Right hindlimb (tissue), 1 donor: ENCODE data around the gene SNX25.
"Not testable (repeated sequence)": the region's sequence is repeated elsewhere in the genome, so short reads cannot be mapped to it uniquely, and the experiment has no call there.

ENCODE experiments used
- DNase-seq: peaks from one replicate; pipeline ENCODE4 v3.0.0-alpha.2; 2018

The SNX25 gene

GRCh38 chr4:185205073-185205472 lies 4.3 kb upstream of the SNX25 start:
- DNase-seq = not testable (repeated sequence)

DNA sequence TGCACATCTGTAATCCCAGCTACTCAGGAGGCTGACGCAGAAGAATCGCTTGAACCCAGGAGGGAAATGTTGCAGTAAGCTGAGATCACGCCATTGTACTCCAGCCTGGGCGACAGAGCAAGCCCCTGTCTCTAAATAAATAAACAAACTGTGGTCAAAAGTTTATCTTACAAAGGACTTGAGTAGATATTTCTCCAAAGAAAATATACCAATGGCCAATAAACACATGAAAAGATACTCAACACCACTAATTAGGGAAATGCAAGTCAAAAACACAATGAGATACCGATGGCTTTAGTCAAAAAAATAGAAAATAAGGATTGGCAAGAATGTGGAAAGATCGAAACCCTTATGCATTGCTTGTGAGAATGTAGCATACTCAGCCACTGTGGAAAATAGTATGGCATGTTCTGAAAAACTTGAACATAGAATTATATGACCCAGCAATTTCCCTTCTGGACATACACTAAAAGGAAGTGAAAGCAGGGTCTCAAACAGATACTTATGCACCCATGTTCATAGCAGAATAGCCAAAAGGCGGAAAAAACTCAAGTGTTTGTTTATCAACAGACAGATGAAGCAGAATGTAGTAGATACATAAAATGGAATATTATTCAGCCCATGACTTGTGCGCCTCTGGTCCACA lies 3.6 kb upstream of the SNX25 start:
- DNase-seq = no peak

DNA sequence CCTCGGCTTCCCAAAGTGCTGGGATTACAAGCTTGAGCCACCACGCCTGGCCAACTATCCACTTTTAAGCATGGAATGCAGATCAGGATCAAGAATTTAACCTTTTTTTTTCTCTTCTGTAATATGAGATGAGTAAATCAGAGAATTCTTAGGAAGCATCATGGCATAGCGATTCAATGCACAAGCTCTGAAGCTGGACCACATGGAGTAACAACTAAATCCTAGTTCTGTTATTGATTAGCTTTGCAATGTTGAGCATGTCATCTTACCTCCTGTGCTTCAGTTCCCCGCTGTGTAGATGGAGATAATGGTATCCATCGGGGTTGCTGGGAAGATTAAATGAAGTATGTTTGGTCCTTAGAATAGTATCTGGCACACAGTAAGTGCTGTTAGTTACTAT lies 1.9 kb upstream of the SNX25 start:
- DNase-seq = no peak

- not testable (repeated sequence) for DNase-seq
These were observed 379 bp downstream of the SNX25 start for GRCh38 chr4:185209852-185210101.

- peak; percentile 74 for DNase-seq
These were observed 944 bp downstream of the SNX25 start for GRCh38 chr4:185210102-185210981.

DNA sequence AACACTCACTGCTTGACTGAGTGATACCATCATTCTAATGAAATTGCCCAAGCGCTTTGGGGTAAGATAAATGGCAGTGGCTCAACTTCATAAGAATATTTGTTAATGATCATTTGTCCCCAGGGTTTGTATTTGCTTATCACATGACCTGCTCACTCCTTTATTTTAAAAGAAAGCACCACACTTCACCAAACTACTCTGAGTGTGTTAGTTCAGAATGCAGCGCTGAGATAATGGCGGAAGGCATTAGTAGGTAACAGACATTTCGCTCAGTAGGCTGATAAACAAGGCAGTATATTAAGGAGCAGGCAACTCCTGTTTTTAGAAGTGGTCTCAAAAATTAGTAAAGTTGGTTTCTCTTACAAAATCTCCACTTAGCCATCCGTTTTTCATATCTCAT lies 1.6 kb downstream of the SNX25 start:
- DNase-seq = no peak

- DNase-seq = no peak
These were observed 2.2 kb downstream of the SNX25 start for GRCh38 chr4:185211641-185212040.

- DNase-seq = no peak
These were observed 3.2 kb downstream of the SNX25 start for GRCh38 chr4:185212581-185212980.

DNA sequence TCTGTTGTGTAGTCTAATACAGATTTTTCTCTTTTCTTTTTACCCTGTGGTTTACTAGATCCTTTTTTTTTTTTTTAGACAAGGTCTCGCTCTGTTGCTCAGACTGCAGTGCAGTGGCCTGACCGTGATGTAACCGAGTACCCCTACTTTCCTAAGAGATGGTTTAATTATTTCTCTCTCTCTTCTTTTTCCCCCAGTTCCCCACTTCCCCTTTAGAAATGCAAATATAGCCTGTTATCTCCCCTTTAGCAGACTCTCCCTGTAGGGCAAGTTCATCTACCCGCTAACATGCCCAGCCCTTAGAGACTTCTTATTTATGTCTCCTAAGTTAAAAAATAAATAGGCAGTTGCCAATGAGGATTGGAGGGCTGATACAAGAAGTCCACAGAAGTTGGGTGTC lies 4.5 kb downstream of the SNX25 start:
- DNase-seq = no peak

GRCh38 chr4:185215261-185215660 lies 5.9 kb downstream of the SNX25 start:
- DNase-seq = no peak

GRCh38 chr4:185217408-185217975 lies 8.1 kb downstream of the SNX25 start:
- DNase-seq = no peak

DNA sequence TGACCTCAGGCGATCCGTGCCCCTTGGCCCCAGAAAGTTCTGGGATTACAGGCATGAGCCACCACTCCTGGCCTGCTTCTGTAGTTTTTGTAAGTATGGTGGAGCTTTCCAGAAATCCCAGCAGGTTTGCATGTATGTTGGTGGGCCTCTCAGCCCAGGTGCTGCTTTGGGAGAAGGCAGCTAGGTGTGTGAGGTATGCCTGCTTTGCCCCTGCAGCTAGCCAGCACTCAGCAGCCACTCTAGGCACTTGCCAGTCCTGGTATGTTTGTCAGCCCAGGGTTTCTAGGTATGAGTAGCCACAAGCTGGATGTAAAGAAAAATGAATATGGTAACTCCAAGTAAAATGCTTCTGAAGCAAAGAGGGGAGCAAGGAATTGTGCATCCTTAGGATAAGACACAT lies 8.9 kb downstream of the SNX25 start:
- DNase-seq = no peak

GRCh38 chr4:185219551-185220344 lies 10.3 kb downstream of the SNX25 start:
- peak; percentile 90 for DNase-seq

- no peak for DNase-seq
These were observed 12.1 kb downstream of the SNX25 start for GRCh38 chr4:185221491-185221890.

DNA sequence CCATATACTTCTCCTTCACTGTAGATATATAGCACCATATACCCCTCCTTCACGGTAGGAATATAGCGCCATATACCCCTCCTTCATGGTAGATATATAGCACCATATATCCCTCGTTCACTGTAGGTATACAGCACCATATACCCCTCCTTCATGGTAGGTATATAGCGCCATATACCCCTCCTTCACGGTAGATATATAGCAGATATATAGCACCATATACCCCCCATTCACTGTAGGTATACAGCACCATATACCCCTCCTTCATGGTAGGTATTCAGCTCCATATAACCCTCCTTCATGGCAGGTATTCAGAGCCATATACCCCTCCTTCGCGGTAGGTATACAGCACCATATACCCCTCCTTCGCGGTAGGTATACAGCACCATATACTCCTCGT lies 12.5 kb downstream of the SNX25 start:
- DNase-seq = no peak

- no peak for DNase-seq
These were observed 13.2 kb downstream of the SNX25 start for GRCh38 chr4:185222598-185222997.

- no peak for DNase-seq
These were observed 15.2 kb downstream of the SNX25 start for GRCh38 chr4:185224597-185224996.

DNA sequence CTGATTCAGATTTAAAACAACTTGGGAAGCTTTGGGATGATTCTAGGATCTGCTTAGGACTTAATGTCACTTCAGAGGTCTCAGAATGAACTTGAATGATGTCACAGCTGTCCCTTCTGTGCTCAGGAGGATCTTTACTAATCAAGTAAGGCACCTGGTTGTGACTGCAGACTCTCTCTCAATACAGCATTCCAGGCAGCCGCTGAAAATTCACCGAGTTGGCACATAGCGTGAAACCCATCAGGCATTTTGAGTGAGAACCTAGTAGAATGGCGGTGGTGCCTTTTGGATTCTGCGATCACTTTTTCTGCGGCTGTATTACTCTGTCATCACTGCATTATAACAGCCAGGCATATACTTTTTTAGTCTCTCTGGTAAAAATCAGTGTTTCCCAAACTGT lies 16.5 kb downstream of the SNX25 start:
- DNase-seq = no peak

DNA sequence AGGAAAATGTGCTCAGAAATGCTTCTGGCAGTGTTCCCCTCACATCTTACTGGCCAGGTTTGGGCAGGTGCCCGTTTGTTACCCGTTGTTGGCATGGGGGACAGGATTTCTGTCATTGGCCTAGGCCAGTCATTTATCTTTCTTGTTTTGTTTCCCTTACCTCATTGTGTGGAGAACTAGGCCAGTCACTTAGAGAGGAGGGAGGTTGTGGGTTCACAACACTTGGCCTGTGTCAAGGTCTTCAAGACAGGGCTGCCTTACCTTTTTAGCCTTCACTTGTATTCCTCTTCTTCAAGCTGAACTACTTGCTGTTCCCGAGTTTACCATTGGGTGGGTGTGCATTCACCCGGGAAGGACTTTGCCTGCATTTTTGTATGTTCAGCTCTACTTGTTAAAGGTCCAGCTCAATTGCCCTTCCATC lies 17.7 kb downstream of the SNX25 start:
- DNase-seq = no peak

DNA sequence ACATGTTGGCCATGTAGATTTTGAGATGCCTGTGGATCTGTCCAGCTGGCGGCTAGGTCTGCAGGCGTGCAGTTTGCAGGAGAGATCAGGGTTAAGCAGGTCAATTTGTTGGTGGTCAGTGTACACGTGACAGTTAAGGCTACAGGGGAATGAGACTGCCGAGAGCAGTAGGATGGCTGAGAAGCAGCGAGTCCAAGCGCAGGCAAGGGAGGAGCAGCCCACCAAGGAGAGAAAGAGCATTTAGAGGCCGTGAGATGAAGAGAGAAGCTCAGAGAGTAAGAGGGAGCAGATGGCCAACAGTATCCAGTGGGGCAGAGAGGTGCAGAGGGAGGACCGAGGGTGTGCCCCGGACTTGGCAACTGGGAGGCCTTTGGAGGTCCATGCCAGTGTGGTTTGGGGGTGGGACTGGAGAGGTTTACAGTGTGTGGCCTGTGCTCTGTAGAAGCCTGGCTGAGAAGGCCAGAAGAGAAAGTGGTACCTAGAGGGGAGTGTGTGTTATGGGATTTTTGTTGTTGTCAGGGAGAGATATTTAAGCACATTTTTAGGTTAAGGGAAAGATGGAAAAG lies 18.4 kb downstream of the SNX25 start:
- DNase-seq = no peak

DNA sequence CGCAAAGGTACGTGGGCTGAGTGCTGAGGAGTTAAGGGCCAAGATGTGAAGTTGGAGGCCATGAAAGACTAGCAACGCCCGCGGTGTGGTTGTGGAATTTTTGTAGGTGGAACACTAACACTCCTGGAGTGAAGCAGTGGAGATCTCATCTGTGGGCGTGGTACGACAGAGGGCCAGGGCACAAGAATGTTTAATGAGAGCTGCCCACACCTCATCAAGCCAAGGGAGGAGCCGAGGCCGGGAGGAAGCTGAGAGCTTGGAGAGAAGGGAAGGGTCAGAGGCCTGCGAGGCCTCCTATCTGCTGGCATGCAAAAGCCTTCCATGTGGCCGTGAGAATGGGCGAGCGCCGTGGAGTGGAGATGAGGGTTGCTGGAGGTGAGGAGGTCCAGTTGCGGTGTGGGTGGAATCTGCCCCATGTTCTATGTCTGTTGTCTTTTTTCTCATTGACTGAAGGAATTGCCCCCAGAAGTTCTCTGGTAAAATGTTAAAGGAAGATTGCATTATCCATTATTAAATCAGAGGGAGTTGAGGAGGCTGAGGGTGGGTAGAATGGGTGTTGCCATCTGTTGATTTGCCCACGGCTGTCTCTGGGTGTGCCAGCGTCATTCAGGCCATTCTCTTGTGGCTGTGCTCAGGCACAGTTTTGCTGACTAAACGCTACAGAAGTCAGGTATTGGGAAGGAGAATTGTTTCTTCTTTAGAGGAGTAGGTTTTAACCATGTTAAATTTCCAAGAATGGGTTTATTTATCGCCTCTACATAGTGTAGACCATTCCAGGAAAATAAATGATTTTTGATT lies 19.8 kb downstream of the SNX25 start:
- no peak for DNase-seq

DNA sequence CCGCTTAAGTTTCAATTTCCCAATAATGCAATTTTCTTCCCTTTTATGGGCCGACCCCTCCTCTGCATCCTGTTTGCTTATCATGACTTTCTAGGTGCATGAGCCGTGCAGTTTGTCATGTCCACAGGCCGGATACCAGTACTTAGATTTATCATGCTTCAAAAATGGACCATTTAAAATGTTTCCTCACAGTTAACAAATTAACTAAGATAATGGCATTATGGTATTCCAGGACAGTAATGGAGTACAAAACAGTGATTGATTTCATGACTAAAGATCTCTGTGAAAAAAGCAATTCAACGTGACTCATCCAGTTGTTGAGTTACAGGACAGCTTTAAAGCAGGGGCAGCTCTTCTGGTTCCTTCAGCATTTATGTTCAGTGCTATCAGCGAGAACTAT lies 23.0 kb downstream of the SNX25 start:
- DNase-seq = no peak
